Uterus (tissue), 2 donors: Measurements from ENCODE around the gene XKR3.

Source experiments
- POLR2A ChIP-seq, 2 donors: fragments of 450-650 bp; IDR thresholded peaks; one replicate each; pipeline ENCODE4 v1.6.1; 2016; ENCODE audit warnings: antibody characterized with exemption in 2 of 2, mild to moderate bottlenecking in 1 of 2, moderate library complexity in 1 of 2
- TF ChIP-seq, protein P1 (sequence below), 4 experiments: fragments of 200-600 bp in 2 of 4; fragments of 450-650 bp in 2 of 4; sonication (generic) in 2 of 4; IDR thresholded peaks; one replicate each; pipeline ENCODE4 v1.5.1; 2016 to 2019; ENCODE audit warnings: antibody characterized with exemption in 4 of 4, mild to moderate bottlenecking in 2 of 4, moderate library complexity in 1 of 4

DNA sequence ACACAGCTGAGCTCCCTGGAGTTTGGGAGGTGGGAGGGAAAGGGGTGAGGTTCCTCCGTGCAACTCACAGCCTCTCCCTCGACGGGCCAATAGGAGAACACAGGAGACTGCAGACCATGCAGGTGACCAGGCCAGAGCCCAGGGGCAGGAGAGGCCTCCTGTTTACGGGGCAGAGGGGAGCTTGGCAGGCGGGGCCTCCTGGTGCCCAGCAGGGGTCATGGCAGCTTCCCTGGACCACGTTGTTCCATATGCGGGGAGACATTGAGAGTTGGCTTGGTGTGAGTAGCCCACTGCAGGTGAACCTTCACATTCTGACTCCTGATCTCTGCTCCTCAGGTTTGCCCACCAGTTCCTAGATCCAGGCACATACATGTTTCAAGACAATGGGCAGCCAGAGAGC, 19.3 kb upstream of the XKR3 start:
- TF ChIP-seq, protein P1, sequence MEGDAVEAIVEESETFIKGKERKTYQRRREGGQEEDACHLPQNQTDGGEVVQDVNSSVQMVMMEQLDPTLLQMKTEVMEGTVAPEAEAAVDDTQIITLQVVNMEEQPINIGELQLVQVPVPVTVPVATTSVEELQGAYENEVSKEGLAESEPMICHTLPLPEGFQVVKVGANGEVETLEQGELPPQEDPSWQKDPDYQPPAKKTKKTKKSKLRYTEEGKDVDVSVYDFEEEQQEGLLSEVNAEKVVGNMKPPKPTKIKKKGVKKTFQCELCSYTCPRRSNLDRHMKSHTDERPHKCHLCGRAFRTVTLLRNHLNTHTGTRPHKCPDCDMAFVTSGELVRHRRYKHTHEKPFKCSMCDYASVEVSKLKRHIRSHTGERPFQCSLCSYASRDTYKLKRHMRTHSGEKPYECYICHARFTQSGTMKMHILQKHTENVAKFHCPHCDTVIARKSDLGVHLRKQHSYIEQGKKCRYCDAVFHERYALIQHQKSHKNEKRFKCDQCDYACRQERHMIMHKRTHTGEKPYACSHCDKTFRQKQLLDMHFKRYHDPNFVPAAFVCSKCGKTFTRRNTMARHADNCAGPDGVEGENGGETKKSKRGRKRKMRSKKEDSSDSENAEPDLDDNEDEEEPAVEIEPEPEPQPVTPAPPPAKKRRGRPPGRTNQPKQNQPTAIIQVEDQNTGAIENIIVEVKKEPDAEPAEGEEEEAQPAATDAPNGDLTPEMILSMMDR (IDR thresholded peaks at IDR 0.05), result no peak
- no peak for TF ChIP-seq POLR2A (IDR thresholded peaks at IDR 0.05)
